ENCODE results near the gene NOC3L.

Gene NOC3L

GRCh38 chr10:94310369-94310768 lies 52.4 kb downstream of the NOC3L start:
- no peak overlapping the region for H3K27ac ChIP-seq
- DNase-seq (ENCODE audit: low read depth, low spot score) = no peak

GRCh38 chr10:94308866-94309265 lies 53.9 kb downstream of the NOC3L start:
- no peak overlapping the region for H3K27ac ChIP-seq
- no peak for DNase-seq (ENCODE audit: low read depth, low spot score)

- no peak for DNase-seq (ENCODE audit: low read depth, low spot score)
- H3K27ac ChIP-seq = no peak overlapping the region
Measured at GRCh38 chr10:94307046-94307615, 55.6 kb downstream of the NOC3L start.

- no peak for DNase-seq (ENCODE audit: low read depth, low spot score)
Measured at GRCh38 chr10:94303929-94304328, 58.8 kb downstream of the NOC3L start.

GRCh38 chr10:94300042-94300441 lies 62.7 kb downstream of the NOC3L start:
- H3K27ac ChIP-seq = no peak overlapping the region
- DNase-seq (ENCODE audit: low read depth, low spot score) = no peak

More at GRCh38 chr10:94303929-94304328, 58.8 kb downstream of the NOC3L start:
- no peak overlapping the region for H3K27ac ChIP-seq

- DNase-seq (ENCODE audit: low read depth, low spot score) = no peak
- H3K27ac ChIP-seq = no peak overlapping the region
Measured at GRCh38 chr10:94299417-94299816, 63.3 kb downstream of the NOC3L start.

GRCh38 chr10:94294168-94294567 lies 68.6 kb downstream of the NOC3L start:
- H3K27ac ChIP-seq = no peak overlapping the region
- DNase-seq (ENCODE audit: low read depth, low spot score) = no peak

GRCh38 chr10:94293354-94293753 lies 69.4 kb downstream of the NOC3L start:
- DNase-seq (ENCODE audit: low read depth, low spot score) = no peak

GRCh38 chr10:94292434-94293090 lies 70.2 kb downstream of the NOC3L start:
- no peak for DNase-seq (ENCODE audit: low read depth, low spot score)

More at GRCh38 chr10:94293354-94293753, 69.4 kb downstream of the NOC3L start:
- no peak overlapping the region for H3K27ac ChIP-seq

GRCh38 chr10:94288361-94289101 lies 74.2 kb downstream of the NOC3L start:
- H3K27ac ChIP-seq = no peak overlapping the region
- DNase-seq (ENCODE audit: low read depth, low spot score) = no peak

More at GRCh38 chr10:94292434-94293090, 70.2 kb downstream of the NOC3L start:
- no peak overlapping the region for H3K27ac ChIP-seq

- no peak overlapping the region for H3K27ac ChIP-seq
- DNase-seq (ENCODE audit: low read depth, low spot score) = no peak
Measured at GRCh38 chr10:94287336-94287735, 75.4 kb downstream of the NOC3L start.

- H3K27ac ChIP-seq = no peak overlapping the region
- DNase-seq (ENCODE audit: low read depth, low spot score) = no peak
Measured at GRCh38 chr10:94286901-94287300, 75.8 kb downstream of the NOC3L start.

- no peak overlapping the region for H3K27ac ChIP-seq
- DNase-seq (ENCODE audit: low read depth, low spot score) = no peak
Measured at GRCh38 chr10:94285271-94285670, 77.5 kb downstream of the NOC3L start.

All from epithelial cell of prostate (primary cell).